ENCODE measurements around the gene HFE.
"Not testable (repeated sequence)": the region's sequence is repeated elsewhere in the genome, so short reads cannot be mapped to it uniquely, and the experiment has no call there.

The HFE gene

GRCh38 chr6:26113570-26113969, 26.3 kb downstream of the HFE start:
- DNase-seq: no peak

- DNase-seq: no peak
These were observed 28.0 kb downstream of the HFE start for GRCh38 chr6:26115226-26115625.

- DNase-seq: no peak
These were observed 29.0 kb downstream of the HFE start for GRCh38 chr6:26116267-26116666.

- DNase-seq: no peak
These were observed 31.8 kb downstream of the HFE start for GRCh38 chr6:26118999-26119398.

- DNase-seq: not testable (repeated sequence)
These were observed 32.9 kb downstream of the HFE start for GRCh38 chr6:26120115-26120514.

- no peak for DNase-seq
These were observed 33.5 kb downstream of the HFE start for GRCh38 chr6:26120807-26121140.

GRCh38 chr6:26121141-26122004, 34.1 kb downstream of the HFE start:
- no peak for DNase-seq

- no peak for DNase-seq
These were observed 34.8 kb downstream of the HFE start for GRCh38 chr6:26122005-26122388.

- DNase-seq: no peak
These were observed 35.2 kb downstream of the HFE start for GRCh38 chr6:26122402-26122792.

GRCh38 chr6:26122793-26123674, 35.8 kb downstream of the HFE start:
- DNase-seq: peak; percentile 100

GRCh38 chr6:26123675-26123946, 36.4 kb downstream of the HFE start:
- no peak for DNase-seq

GRCh38 chr6:26123947-26124780, 36.9 kb downstream of the HFE start:
- DNase-seq: peak; percentile 100

GRCh38 chr6:26124781-26125685, 37.8 kb downstream of the HFE start:
- DNase-seq: no peak

GRCh38 chr6:26126394-26127235, 39.4 kb downstream of the HFE start:
- no peak for DNase-seq

- DNase-seq: no peak
These were observed 41.0 kb downstream of the HFE start for GRCh38 chr6:26128013-26128771.

- no peak for DNase-seq
These were observed 42.4 kb downstream of the HFE start for GRCh38 chr6:26129656-26130055.

- no peak for DNase-seq
These were observed 43.5 kb downstream of the HFE start for GRCh38 chr6:26130581-26131249.

- DNase-seq: no peak
These were observed 44.4 kb downstream of the HFE start for GRCh38 chr6:26131618-26132017.

- no peak for DNase-seq
These were observed 46.5 kb downstream of the HFE start for GRCh38 chr6:26133730-26134129.

GRCh38 chr6:26136321-26136720, 49.1 kb downstream of the HFE start:
- DNase-seq: no peak
